GM23248 (cell line): ENCODE data around the gene CREB3L2.

Source experiments
- EZH2 ChIP-seq: fragments of 200-600 bp; sonication (generic); IDR thresholded peaks from 2 replicates; pipeline ENCODE4 v1.6.1; 2018; ENCODE audit warnings: antibody characterized with exemption, mild to moderate bottlenecking; ENCODE audit not compliant: insufficient read depth, poor library complexity, severe bottlenecking
- EZH2phosphoT487 ChIP-seq: fragments of 200-600 bp; sonication (generic); IDR thresholded peaks from 2 replicates; pipeline ENCODE4 v1.6.1; 2018; ENCODE audit warnings: antibody characterized with exemption, moderate library complexity, mild to moderate bottlenecking, low read depth; ENCODE audit not compliant: insufficient read depth

DNA sequence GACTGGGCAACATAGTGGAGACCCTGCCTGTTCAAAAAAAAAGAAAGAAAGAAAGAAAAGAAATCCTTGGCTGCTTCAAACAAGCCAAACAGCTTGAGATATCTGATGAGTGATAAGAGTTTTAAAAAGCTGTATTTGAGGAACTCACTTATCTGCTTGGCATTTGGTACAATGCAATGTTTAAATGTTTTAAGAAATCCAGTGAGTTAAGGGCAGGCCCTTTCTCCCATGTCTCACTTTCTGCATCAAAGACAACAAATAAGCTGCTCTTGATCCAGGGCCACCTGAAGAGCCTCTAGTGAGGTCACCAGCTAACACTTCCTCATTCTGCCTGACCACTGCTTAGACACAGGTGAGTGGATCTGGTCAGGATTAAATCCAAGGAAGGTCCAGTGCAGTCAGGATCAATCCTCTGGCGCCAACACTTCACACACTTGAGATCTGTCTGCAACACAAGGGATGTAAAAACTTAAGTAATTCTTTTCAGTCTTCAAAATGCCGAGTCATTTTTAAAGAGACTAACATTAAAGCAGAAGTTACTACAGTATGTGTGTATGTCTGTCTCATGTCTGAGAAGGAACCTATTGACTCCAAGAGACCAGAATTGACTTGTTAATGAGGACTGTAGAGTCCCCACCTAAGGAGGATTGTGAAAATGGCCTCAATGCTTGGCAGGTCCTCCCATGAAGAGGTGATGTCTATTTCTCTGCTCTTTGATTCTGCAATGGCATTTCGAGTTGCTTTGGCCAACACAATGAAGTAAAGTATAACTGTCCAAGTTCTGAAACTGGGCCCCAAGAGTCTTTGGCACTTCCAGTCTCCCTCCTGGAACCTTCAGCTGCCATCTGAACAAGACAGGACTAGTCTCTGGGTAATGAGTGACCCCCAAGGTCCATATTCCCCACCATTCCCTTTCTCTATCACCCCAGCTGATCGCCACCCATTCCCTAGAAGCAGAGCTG lies 43.1 kb downstream of the CREB3L2 start:
- TF ChIP-seq EZH2 = no peak
- TF ChIP-seq EZH2phosphoT487 = no peak
